NOMO-1 treated with dmso at 0.1 percent for 144 hours (cell line): Measurements from ENCODE around the gene ZNF70.
"Not testable (repeated sequence)": the region's sequence is repeated elsewhere in the genome, so short reads cannot be mapped to it uniquely, and the experiment has no call there.

ENCODE experiments used
- DNase-seq: peaks from one replicate; lab custom pipeline; 2025; ENCODE audit not compliant: unreplicated experiment; lab: John Stamatoyannopoulos, UW

Gene ZNF70

GRCh38 chr22:23760056-23760455 is 9.1 kb upstream of the ZNF70 start:
- no peak for DNase-seq

- no peak for DNase-seq
These were observed 8.7 kb upstream of the ZNF70 start for GRCh38 chr22:23759566-23759965.

GRCh38 chr22:23756891-23757290 is 6.0 kb upstream of the ZNF70 start:
- peak; percentile 14 for DNase-seq

GRCh38 chr22:23755711-23756110 is 4.8 kb upstream of the ZNF70 start:
- no peak for DNase-seq

GRCh38 chr22:23754980-23755636 is 4.2 kb upstream of the ZNF70 start:
- DNase-seq = no peak

GRCh38 chr22:23754220-23754919 is 3.5 kb upstream of the ZNF70 start, which contains the start of gene VPREB3:
Gene VPREB3 (minus strand): TSS chr22:23754425. CDS start chr22:23754363, 62 bp downstream.
- no peak for DNase-seq

GRCh38 chr22:23753385-23753784 is 2.5 kb upstream of the ZNF70 start:
- DNase-seq = no peak

- no peak for DNase-seq
These were observed 1.8 kb upstream of the ZNF70 start for GRCh38 chr22:23752750-23753149.

GRCh38 chr22:23752090-23752691 is 1.3 kb upstream of the ZNF70 start:
- DNase-seq = no peak

GRCh38 chr22:23751441-23751996 is 607 bp upstream of the ZNF70 start:
- DNase-seq = no peak

GRCh38 chr22:23750367-23750713 is 572 bp downstream of the ZNF70 start:
- no peak for DNase-seq

- peak; percentile 42 for DNase-seq
These were observed 1.0 kb downstream of the ZNF70 start for GRCh38 chr22:23749841-23750301.

GRCh38 chr22:23745791-23746190 is 5.1 kb downstream of the ZNF70 start:
- no peak for DNase-seq

GRCh38 chr22:23744485-23744884 is 6.4 kb downstream of the ZNF70 start:
- DNase-seq = no peak

- no peak for DNase-seq
These were observed 6.9 kb downstream of the ZNF70 start for GRCh38 chr22:23744001-23744400.

GRCh38 chr22:23743303-23743705 is 7.6 kb downstream of the ZNF70 start:
- DNase-seq = no peak

- no peak for DNase-seq
These were observed 8.2 kb downstream of the ZNF70 start for GRCh38 chr22:23742505-23743264.

GRCh38 chr22:23737696-23738095 is 13.2 kb downstream of the ZNF70 start:
- no peak for DNase-seq

GRCh38 chr22:23728108-23728507 is 22.8 kb downstream of the ZNF70 start:
- not testable (repeated sequence) for DNase-seq

- no peak for DNase-seq
These were observed 28.2 kb downstream of the ZNF70 start for GRCh38 chr22:23722724-23723123.

- no peak for DNase-seq
These were observed 28.8 kb downstream of the ZNF70 start for GRCh38 chr22:23722160-23722559.
